K562 (cell line): ENCODE results near the gene ERF. TPM values are rescaled to one million over a fixed set of nuclear protein-coding genes. Genes with fewer than 3 reads are reported as not detected.

ENCODE experiments used
- BCOR ChIP-seq: fragments of 450-650 bp; IDR thresholded peaks from 2 replicates; pipeline ENCODE4 v1.6.1; 2016
- FOXA3 ChIP-seq, 2 experiments: fragments of 450-650 bp in 1 of 2; sonication (generic) in 1 of 2; formaldehyde crosslinking; IDR thresholded peaks in 1 of 2; conservative IDR thresholded peaks in 1 of 2; 2 replicates each; pipeline versions ENCODE4 v1.4.0 to v1.8.0; 2020 to 2022; ENCODE audit warnings: mild to moderate bottlenecking in 2 of 2, missing genetic modification reagents in 1 of 2
- HDAC3 ChIP-seq: fragments of 450-650 bp; IDR thresholded peaks from 2 replicates; pipeline ENCODE4 v1.6.1; 2018; ENCODE audit warnings: borderline replicate concordance, mild to moderate bottlenecking, moderate library complexity; ENCODE audit not compliant: partially characterized antibody
- HDGF ChIP-seq: fragments of 450-650 bp; IDR thresholded peaks from 2 replicates; pipeline ENCODE4 v1.6.1; 2016
- HINFP ChIP-seq: fragments of 450-650 bp; conservative IDR thresholded peaks from 2 replicates; pipeline ENCODE4 v1.6.1; 2016; ENCODE audit warnings: missing genetic modification characterization, low read depth, mild to moderate bottlenecking, control low read depth, missing compliant biosample characterization
- L3MBTL2 ChIP-seq: fragments of 450-650 bp; IDR thresholded peaks from 2 replicates; pipeline ENCODE4 v1.6.1; 2016; ENCODE audit warnings: mild to moderate bottlenecking, moderate library complexity
- MXI1 ChIP-seq: IDR thresholded peaks from 2 replicates; pipeline ENCODE4 v1.6.1; 2011; ENCODE audit warnings: low read depth, mild to moderate bottlenecking, improper control_type of control experiment, low read length
- NELFE ChIP-seq: IDR thresholded peaks from 2 replicates; pipeline ENCODE4 v1.6.1; 2011; ENCODE audit warnings: mild to moderate bottlenecking; ENCODE audit not compliant: insufficient read depth, insufficient read length
- RBM39 ChIP-seq: fragments of 200-400 bp; formaldehyde crosslinking; optimal IDR thresholded peaks from 2 replicates; pipeline ENCODE3; 2018; ENCODE audit warnings: low read depth, low read length
- SMAD4 ChIP-seq: fragments of 250-450 bp; sonication (Bioruptor Pico); conservative IDR thresholded peaks from 2 replicates; pipeline ENCODE4 v1.8.0; 2021; ENCODE audit warnings: inconsistent platforms, mild to moderate bottlenecking, moderate library complexity
- SMARCB1 ChIP-seq: IDR thresholded peaks from 2 replicates; pipeline ENCODE4 v1.6.1; 2011; ENCODE audit warnings: improper control_type of control experiment, low read depth; ENCODE audit not compliant: insufficient read length
- SNRNP70 ChIP-seq: fragments of 200-400 bp; formaldehyde crosslinking; optimal IDR thresholded peaks from 2 replicates; pipeline ENCODE3; 2017; ENCODE audit warnings: low read depth, low read length
- USF1 ChIP-seq: sonication (generic); formaldehyde crosslinking; IDR thresholded peaks from 2 replicates; pipeline ENCODE4 v1.9.0; 2022; ENCODE audit warnings: mild to moderate bottlenecking, missing genetic modification reagents
- ZNF12 ChIP-seq: sonication (generic); formaldehyde crosslinking; IDR thresholded peaks from 2 replicates; pipeline ENCODE4 v1.4.0; 2020; ENCODE audit warnings: mild to moderate bottlenecking, missing genetic modification reagents
- ZNF140 ChIP-seq: fragments of 250-450 bp; sonication (Bioruptor Pico); IDR thresholded peaks from 2 replicates; pipeline ENCODE4 v1.8.0; 2021; ENCODE audit warnings: moderate library complexity, mild to moderate bottlenecking, inconsistent platforms
- ZNF408 ChIP-seq: fragments of 250-450 bp; sonication (Bioruptor Pico); IDR thresholded peaks from 2 replicates; pipeline ENCODE4 v1.4.0; 2020; ENCODE audit warnings: low read depth, mild to moderate bottlenecking, moderate library complexity
- ZNF584 ChIP-seq: fragments of 200-800 bp; sonication (Bioruptor generic); IDR thresholded peaks from 2 replicates; pipeline ENCODE4 v1.6.1; 2016; ENCODE audit warnings: low read depth, mild to moderate bottlenecking, missing genetic modification characterization, missing compliant biosample characterization
- ZNF592 ChIP-seq: fragments of 450-650 bp; IDR thresholded peaks from 2 replicates; pipeline ENCODE4 v1.6.1; 2017; ENCODE audit warnings: antibody characterized with exemption, mild to moderate bottlenecking
- polyA plus RNA-seq, 8 experiments: library from polyadenylated mRNA; depleted of rRNA in 4 of 8; stranded (reverse) in 5 of 8; unstranded in 3 of 8; fragments of >200 nt; fragmentation: Nextera tagmentation in 2 of 8; fragmentation: Illumina TruSeq in 1 of 8; extraction: Ambion mirVana in 2 of 8; extraction: Trizol in 1 of 8; gene quantifications; 2 replicates each; pipeline versions ENCODE4 v1.2.1 to v1.2.3, GENCODE V29; 2011 to 2014; ENCODE audit warnings: inconsistent platforms in 1 of 8, missing spikeins in 1 of 8
- total RNA-seq, 7 experiments: library from RNA; depleted of rRNA in 6 of 7; stranded (reverse); fragments of >200 nt in 6 of 7; fragmentation: Illumina TruSeq in 2 of 7; extraction: Trizol in 2 of 7; gene quantifications; 2 replicates each; pipeline versions ENCODE4 v1.2.1 to v1.2.3, GENCODE V29; 2011 to 2021; ENCODE audit warnings: low replicate concordance in 1 of 7

ERF gene
- total and polyA plus RNA-seq, 9 of the 15 experiments (the other 6 are each of a cell fraction or from before 2014, with no cell fraction given): 0.03 to 75.4 (median 27.0) TPM

GRCh38 chr19:42252365-42253244 is 2.3 kb downstream of the ERF start (continued):
- TF ChIP-seq HINFP (tag) (no peak), ZNF592 (0 out of 2 replicates have a peak, but pooled peaks have one; percentile 49), SMAD4 (CRISPR knock-in tag) (peak; percentile 61; the same call in 1 of the 2 replicates), MXI1 (no peak), ZNF584 (no peak), SNRNP70 (no peak), HDAC3 (no peak), RBM39 (peak; percentile 24), ZNF12 (0 out of 2 replicates have a peak, but pooled peaks have one; percentile 39), L3MBTL2 (peak; percentile 44; the same call in 1 of the 2 replicates), NELFE (no peak), BCOR (no peak), HDGF (0 out of 2 replicates have a peak, but pooled peaks have one; percentile 67), ZNF408 (no peak), ZNF140 (CRISPR knock-in tag) (no peak), USF1 (CRISPR knock-in tag) (peak; percentile 35), SMARCB1 (no peak), FOXA3 (CRISPR knock-in tag; conservative IDR thresholded peaks at IDR 0.05 in 1 of 2, IDR thresholded peaks at IDR 0.05 in 1 of 2) (peak in 1 of 2 experiments; percentile 49; a peak in 1 of 4 replicates)
